HFF-Myc (cell line): Measurements from ENCODE around the gene CCDC54.
"Not testable (repeated sequence)": the region's sequence is repeated elsewhere in the genome, so short reads cannot be mapped to it uniquely, and the experiment has no call there.

Source experiments
- DNase-seq: peaks from one replicate; pipeline ENCODE4 v3.0.0-alpha.2; 2011; ENCODE audit warnings: low read depth; ENCODE audit errors: extremely low read depth
- H3K4me3 ChIP-seq: replicated peaks from 2 replicates; pipeline ENCODE4 v1.5.1; 2011; ENCODE audit warnings: low read depth, mild to moderate bottlenecking, control low read depth, low read length
- TF ChIP-seq, protein P1 (sequence below): IDR thresholded peaks from 2 replicates; pipeline ENCODE4 v1.5.1; 2012; ENCODE audit warnings: mild to moderate bottlenecking, low read depth, low read length, control low read depth; ENCODE audit errors: missing control alignments

The CCDC54 gene

DNA sequence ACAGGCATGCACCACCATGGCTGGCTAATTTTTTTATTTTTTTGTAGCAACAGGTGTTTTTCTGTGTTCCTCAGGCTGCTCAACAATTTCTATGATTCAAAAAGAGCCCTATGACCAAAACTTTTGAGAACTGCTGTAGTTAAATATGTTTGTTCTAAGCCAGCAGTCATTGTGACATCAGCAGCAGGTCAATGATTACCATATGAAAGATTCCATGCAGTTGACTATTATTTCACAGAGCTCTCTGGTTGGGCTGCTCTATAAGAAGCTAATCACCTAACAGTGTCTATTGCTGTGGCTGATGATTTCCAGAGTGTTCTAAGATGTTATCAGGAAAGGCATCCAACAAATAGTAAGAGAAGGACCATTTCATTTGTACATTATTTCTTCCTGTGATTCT lies at the start of gene CCDC54:
TSS of gene CCDC54 (plus strand) at position 289 of the 400 bp plus-strand sequence. CDS start 149 bp downstream, outside the sequence.
- DNase-seq, result no peak
- no peak within 1 kb of the TSS for H3K4me3 ChIP-seq
- TF ChIP-seq, protein P1, sequence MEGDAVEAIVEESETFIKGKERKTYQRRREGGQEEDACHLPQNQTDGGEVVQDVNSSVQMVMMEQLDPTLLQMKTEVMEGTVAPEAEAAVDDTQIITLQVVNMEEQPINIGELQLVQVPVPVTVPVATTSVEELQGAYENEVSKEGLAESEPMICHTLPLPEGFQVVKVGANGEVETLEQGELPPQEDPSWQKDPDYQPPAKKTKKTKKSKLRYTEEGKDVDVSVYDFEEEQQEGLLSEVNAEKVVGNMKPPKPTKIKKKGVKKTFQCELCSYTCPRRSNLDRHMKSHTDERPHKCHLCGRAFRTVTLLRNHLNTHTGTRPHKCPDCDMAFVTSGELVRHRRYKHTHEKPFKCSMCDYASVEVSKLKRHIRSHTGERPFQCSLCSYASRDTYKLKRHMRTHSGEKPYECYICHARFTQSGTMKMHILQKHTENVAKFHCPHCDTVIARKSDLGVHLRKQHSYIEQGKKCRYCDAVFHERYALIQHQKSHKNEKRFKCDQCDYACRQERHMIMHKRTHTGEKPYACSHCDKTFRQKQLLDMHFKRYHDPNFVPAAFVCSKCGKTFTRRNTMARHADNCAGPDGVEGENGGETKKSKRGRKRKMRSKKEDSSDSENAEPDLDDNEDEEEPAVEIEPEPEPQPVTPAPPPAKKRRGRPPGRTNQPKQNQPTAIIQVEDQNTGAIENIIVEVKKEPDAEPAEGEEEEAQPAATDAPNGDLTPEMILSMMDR, result no peak

DNA sequence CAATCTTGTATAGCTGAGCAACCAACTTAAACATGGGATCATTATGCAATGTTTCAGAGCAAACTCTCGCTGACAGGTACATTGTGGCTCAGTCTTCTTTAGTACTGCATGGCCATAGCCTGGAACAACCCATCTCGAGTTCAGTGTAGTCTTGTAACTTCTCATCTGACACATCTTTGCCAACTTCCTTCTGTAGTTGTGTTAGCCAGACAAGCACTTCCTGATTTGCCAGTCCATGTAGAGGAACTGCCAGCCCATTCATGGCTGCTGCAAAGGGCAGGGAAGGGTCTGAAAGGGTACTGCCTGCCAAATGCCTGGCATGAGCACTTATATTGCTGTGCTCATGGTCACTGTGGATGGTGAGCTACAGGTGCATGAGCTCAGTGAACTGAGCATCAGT lies 49.2 kb upstream of the CCDC54 start:
- no peak for DNase-seq
- H3K4me3 ChIP-seq, result no peak overlapping the region
- TF ChIP-seq, protein P1, result no peak

DNA sequence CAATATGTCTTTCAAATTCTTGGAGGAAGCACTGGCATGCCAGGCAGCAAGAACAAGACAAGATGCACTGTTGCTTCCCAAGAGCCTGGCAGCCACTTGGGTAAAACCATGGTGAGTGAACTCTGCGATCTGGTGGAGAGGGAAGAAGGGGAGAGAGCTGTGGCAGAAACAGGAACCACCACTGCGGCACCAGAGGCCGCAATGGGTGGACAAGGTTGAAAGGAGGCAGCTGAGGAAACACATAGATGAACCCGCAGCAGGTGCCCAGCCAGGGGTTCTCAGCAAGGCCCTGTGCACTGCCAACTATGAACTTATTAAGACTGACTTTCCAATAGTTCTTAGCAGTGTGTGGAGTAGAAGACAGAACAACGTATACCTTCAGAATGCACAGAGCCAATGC lies 48.2 kb upstream of the CCDC54 start:
- TF ChIP-seq, protein P1, result no peak
- no peak overlapping the region for H3K4me3 ChIP-seq
- DNase-seq, result no peak

DNA sequence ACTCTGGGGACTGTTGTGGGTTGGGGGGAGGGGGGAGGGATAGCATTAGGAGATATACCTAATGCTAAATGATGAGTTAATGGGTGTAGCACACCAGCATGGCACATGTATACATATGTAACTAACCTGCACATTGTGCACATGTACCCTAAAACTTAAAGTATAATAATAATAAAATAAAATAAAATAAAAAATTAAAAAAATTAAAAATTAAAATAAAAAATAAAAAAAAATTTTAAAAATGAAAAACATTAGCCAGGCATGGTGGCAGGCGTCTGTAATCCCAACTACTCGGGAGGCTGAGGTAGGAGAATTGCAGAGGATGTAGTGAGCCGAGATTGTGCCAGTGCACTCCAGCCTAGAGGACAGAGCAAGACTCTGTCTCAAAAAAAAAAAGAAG lies 37.5 kb upstream of the CCDC54 start:
- not testable (repeated sequence) for DNase-seq, H3K4me3 ChIP-seq

DNA sequence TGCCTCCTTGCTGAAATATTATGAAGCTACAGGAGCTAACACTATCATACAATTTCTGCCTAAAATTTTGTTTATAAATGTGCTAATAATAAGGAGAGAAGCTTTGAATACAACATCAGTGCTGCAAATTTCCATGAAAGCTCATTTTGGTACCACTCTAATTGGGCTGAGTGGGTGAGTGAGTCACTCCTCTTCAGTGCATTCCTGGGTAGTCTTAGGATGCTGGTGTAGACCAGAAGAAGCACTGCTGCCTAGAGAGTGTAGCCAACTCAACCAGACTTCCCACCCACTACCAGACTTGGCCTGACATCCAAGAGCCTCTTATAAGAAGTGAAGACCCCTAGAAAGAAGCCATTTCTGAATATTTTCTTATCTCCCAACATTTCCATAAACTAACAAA lies 32.5 kb upstream of the CCDC54 start:
- H3K4me3 ChIP-seq, result no peak overlapping the region
- no peak for DNase-seq
- TF ChIP-seq, protein P1, result no peak

DNA sequence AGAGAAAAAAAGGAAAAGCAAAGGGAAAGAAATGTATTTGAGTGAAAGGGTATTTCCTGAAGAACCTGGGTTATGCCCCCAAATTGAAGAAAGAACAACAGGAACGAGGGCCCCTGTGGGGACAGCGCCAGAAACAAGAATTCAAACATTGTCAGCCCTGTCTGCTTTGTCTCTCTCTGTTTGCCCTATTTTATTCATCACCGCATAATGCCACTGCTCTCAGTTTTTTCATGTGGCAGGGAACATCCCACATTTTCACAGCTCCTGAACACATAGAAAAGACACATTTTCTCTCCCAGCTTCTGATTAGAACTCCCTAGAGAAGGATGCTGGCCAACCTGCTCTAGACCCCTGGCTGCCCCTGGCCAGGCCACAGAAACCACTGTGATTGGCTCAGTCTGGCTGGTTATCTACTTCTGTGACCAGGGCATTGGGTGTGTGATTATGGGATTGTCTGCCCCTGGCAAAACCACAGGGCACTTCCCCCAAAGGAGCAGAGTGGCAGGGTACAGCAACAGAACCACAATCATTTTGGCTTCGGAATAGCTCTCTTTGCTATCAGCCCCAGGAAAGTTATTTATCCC lies 31.3 kb upstream of the CCDC54 start:
- no peak for DNase-seq

DNA sequence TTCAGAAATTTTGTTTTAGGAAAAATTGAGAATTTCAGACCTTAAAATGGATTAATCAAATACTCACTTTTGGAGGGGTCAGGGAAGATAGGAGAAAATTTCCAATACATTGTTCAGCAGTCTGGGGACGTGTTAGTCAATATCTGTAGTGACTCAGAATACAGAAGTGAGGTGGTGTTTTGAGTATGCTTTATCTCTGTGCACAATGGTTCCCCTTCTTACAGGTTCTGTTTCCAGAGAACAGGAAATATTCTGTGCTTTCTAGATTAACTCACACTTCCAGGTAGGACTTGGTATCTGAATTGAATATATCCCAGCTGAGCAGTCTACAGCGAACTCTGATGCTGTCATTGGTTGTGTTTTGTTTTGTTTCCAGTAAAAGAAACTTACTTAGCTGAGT lies 30.7 kb upstream of the CCDC54 start:
- no peak for DNase-seq

More for the DNA sequence above, 31.3 kb upstream of the CCDC54 start:
- no peak overlapping the region for H3K4me3 ChIP-seq
- TF ChIP-seq, protein P1, result no peak

More for the DNA sequence above, 30.7 kb upstream of the CCDC54 start:
- no peak overlapping the region for H3K4me3 ChIP-seq
- TF ChIP-seq, protein P1, result no peak
